Measurements from ENCODE around the gene IRF1.

Gene IRF1

GRCh38 chr5:132461569-132462070 lies 29.0 kb downstream of the IRF1 start:
- no peak for DNase-seq (ENCODE audit: low spot score)

GRCh38 chr5:132460846-132461568 lies 29.6 kb downstream of the IRF1 start:
- DNase-seq (ENCODE audit: low spot score): no peak

GRCh38 chr5:132459983-132460838 lies 30.4 kb downstream of the IRF1 start:
- no peak for DNase-seq (ENCODE audit: low spot score)

GRCh38 chr5:132459031-132459982 lies 31.3 kb downstream of the IRF1 start:
- no peak for DNase-seq (ENCODE audit: low spot score)

GRCh38 chr5:132458651-132459030 lies 31.9 kb downstream of the IRF1 start:
- no peak for DNase-seq (ENCODE audit: low spot score)

- DNase-seq (ENCODE audit: low spot score): no peak
These were observed 32.4 kb downstream of the IRF1 start for GRCh38 chr5:132458226-132458560.

- peak; percentile 80 for DNase-seq (ENCODE audit: low spot score)
These were observed 33.0 kb downstream of the IRF1 start for GRCh38 chr5:132457371-132458225.

- DNase-seq (ENCODE audit: low spot score): no peak
These were observed 33.6 kb downstream of the IRF1 start for GRCh38 chr5:132456987-132457361.

GRCh38 chr5:132456296-132456986 lies 34.1 kb downstream of the IRF1 start:
- DNase-seq (ENCODE audit: low spot score): no peak

- DNase-seq (ENCODE audit: low spot score): no peak
These were observed 34.9 kb downstream of the IRF1 start for GRCh38 chr5:132455614-132456115.

- no peak for DNase-seq (ENCODE audit: low spot score)
These were observed 36.2 kb downstream of the IRF1 start for GRCh38 chr5:132454361-132454760.

GRCh38 chr5:132451387-132451786 lies 39.2 kb downstream of the IRF1 start:
- DNase-seq (ENCODE audit: low spot score): no peak

- no peak for DNase-seq (ENCODE audit: low spot score)
These were observed 41.5 kb downstream of the IRF1 start for GRCh38 chr5:132449060-132449459.

- no peak for DNase-seq (ENCODE audit: low spot score)
These were observed 43.4 kb downstream of the IRF1 start for GRCh38 chr5:132447196-132447595.

- DNase-seq (ENCODE audit: low spot score): peak; percentile 56
These were observed 44.0 kb downstream of the IRF1 start for GRCh38 chr5:132446621-132447020.

- no peak for DNase-seq (ENCODE audit: low spot score)
These were observed 44.6 kb downstream of the IRF1 start for GRCh38 chr5:132445930-132446329.

- no peak for DNase-seq (ENCODE audit: low spot score)
These were observed 45.0 kb downstream of the IRF1 start for GRCh38 chr5:132445640-132445923.

- no peak for DNase-seq (ENCODE audit: low spot score)
These were observed 45.5 kb downstream of the IRF1 start for GRCh38 chr5:132444841-132445639.

- no peak for DNase-seq (ENCODE audit: low spot score)
These were observed 46.5 kb downstream of the IRF1 start for GRCh38 chr5:132444061-132444460.

All from AG08396 (cell line).